IPS DF 6.9 (cell line): ENCODE results near the gene FTH1.
A peak's percentile ranks its signal among the peaks of the same experiment; 100 is the strongest.

ENCODE experiments used
- DNase-seq: peaks from one replicate; pipeline ENCODE4 v3.0.0-alpha.2; 2013; ENCODE audit warnings: low read depth, low spot score
- H3K27ac ChIP-seq: one replicate; pipeline ENCODE4 v1.5.1; 2013; ENCODE audit warnings: low read length, control low read depth
- H3K27me3 ChIP-seq: 2 replicates; pipeline ENCODE4 v1.6.1; 2013; ENCODE audit warnings: mild to moderate bottlenecking, low read length; ENCODE audit not compliant: control insufficient read depth, insufficient read depth
- H3K36me3 ChIP-seq: 2 replicates; pipeline ENCODE4 v1.6.1; 2013; ENCODE audit warnings: low read length; ENCODE audit not compliant: control insufficient read depth, insufficient read depth
- H3K4me1 ChIP-seq: 2 replicates; pipeline ENCODE4 v1.6.1; 2013; ENCODE audit warnings: low read length; ENCODE audit not compliant: control insufficient read depth, insufficient read depth
- H3K4me3 ChIP-seq: 2 replicates; pipeline ENCODE4 v1.5.1; 2013; ENCODE audit warnings: mild to moderate bottlenecking, low read length
- H3K9me3 ChIP-seq: 2 replicates; pipeline ENCODE4 v1.6.1; 2013; ENCODE audit warnings: low read length, inconsistent platforms; ENCODE audit not compliant: control insufficient read depth, insufficient read depth
- WGBS: extraction: QIAGEN DNeasy Blood & Tissue Kit; methylation state at CpG from one replicate; pipeline ENCODE4 v1.1.7; 2013; ENCODE audit warnings: mixed read lengths, missing lambda C conversion rate; ENCODE audit not compliant: insufficient read length, insufficient coverage; 5-methylcytosine and 5-hydroxymethylcytosine counted together

FTH1 gene

GRCh38 chr11:61976813-61977475 lies 9.5 kb upstream of the FTH1 start:
- no CpG with 5 or more reads among the region's 7 CpGs for WGBS
- Histone ChIP-seq H3K27ac (no peak overlapping the region), H3K4me1 (peaks cover 9% of the 10 kb centered on the region), H3K36me3 (no peaks in the 10 kb centered on the region), H3K27me3 (0 out of 2 replicates have a peak, but pooled peaks cover 1% of the 10 kb centered on the region), H3K9me3 (no peaks in the 10 kb centered on the region), H3K4me3 (no peak overlapping the region)
- DNase-seq = no peak

- Histone ChIP-seq H3K27ac (no peak overlapping the region), H3K36me3 (no peaks in the 10 kb centered on the region), H3K27me3 (0 out of 2 replicates have a peak, but pooled peaks cover 1% of the 10 kb centered on the region), H3K4me3 (no peak overlapping the region), H3K4me1 (peaks cover 10% of the 10 kb centered on the region), H3K9me3 (no peaks in the 10 kb centered on the region)
- no CpG with 5 or more reads among the region's 8 CpGs for WGBS
- no peak for DNase-seq
These were observed 9.0 kb upstream of the FTH1 start for GRCh38 chr11:61976420-61976800.

GRCh38 chr11:61975638-61976419 lies 8.4 kb upstream of the FTH1 start:
- Histone ChIP-seq H3K27ac (no peak overlapping the region), H3K4me3 (no peak overlapping the region), H3K9me3 (no peaks in the 10 kb centered on the region), H3K27me3 (no peaks in the 10 kb centered on the region), H3K36me3 (no peaks in the 10 kb centered on the region), H3K4me1 (peaks cover 11% of the 10 kb centered on the region)
- no peak for DNase-seq
- WGBS = no CpG with 5 or more reads among the region's 15 CpGs

DNA sequence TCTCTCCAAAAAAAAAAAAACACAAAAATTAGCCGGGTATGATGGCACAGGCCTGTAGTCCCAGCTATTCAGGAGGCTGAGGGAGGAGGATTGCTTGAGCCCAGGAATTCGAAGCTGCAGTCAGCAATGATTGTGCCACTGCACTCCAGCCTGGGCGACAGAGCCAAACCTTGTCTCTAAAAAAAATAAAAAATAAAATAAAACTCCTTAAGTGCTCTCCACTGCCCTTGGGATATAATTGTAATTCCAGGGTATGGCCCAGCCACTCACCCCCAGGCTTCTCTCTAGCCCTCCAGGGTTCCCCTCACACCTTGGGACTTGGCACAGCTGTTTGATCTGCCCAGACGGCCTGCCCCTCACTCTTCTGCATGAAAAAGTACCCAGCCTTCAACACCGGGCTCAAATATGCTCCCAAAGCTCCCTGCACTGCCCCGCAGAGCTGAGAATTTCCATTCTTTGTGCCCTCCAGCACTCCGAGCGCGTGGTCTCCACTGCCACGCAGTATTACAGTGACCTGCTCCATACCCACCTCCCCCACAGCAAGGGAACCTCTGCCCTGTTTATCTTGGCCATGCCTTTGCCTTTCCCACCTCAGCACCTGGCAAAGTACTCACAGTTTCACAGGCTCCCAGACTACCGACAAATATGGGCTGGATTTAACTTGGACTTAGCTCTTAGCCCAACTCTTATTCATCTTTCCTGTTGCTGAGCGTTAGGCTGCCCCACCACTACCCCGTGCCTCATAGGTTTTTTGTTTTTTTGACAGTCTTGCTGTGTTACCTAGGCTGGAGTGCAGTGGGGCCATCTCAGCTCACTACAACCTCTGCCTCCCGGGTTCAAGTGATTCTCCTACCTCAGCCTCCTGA lies 7.6 kb upstream of the FTH1 start:
- no peaks in the 10 kb centered on the region for H3K36me3 ChIP-seq
- no peak overlapping the region for H3K27ac ChIP-seq
- H3K4me1 ChIP-seq = peaks cover 11% of the 10 kb centered on the region
- no peaks in the 10 kb centered on the region for H3K27me3 ChIP-seq
- DNase-seq = no peak
- no peaks in the 10 kb centered on the region for H3K9me3 ChIP-seq
- no CpG with 5 or more reads among the region's 14 CpGs for WGBS
- no peak overlapping the region for H3K4me3 ChIP-seq

DNA sequence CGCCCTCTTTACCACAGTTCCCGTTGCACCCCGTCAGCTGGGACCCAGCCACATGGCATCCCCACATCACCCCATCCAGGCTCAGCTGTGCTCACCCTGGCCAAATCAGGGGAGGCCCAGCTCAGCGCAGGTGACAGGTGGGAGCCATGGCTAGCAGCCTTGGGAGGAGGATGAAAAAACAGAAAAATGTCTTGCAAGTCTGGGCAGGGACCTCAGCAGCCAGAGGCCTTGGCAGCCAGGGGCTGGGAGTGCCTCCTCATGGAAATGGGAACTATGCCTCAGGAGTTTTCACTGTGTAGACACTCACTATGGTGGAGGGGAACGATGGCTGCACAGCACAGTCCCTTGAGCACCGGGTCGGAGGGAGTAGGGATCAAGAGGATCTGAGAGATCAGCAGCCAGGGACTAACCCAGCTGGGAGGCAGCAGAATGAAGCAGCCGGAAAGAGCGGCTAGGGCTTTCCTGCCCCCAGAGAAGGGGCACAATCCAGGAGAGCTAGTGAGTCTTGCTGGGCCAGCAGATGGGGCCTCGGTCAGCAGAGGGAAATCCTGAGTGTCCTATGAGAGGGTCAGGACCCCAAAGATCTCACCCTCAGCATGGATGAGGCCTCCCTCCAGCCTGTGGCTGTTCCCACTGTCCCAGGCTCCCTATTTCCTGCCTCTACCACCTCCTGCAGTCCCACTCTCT lies 6.2 kb upstream of the FTH1 start:
- H3K4me1 ChIP-seq = peaks cover 14% of the 10 kb centered on the region
- no peaks in the 10 kb centered on the region for H3K9me3 ChIP-seq
- H3K36me3 ChIP-seq = no peaks in the 10 kb centered on the region
- DNase-seq = no peak
- H3K27me3 ChIP-seq = no peaks in the 10 kb centered on the region
- no peak overlapping the region for H3K4me3 ChIP-seq
- WGBS = no CpG with 5 or more reads among the region's 10 CpGs
- no peak overlapping the region for H3K27ac ChIP-seq

- DNase-seq = no peak
- Histone ChIP-seq H3K27ac (no peak overlapping the region), H3K27me3 (no peaks in the 10 kb centered on the region), H3K9me3 (no peaks in the 10 kb centered on the region), H3K36me3 (no peaks in the 10 kb centered on the region), H3K4me3 (no peak overlapping the region), H3K4me1 (peaks cover 16% of the 10 kb centered on the region)
- WGBS = no CpG with 5 or more reads among the region's 11 CpGs
These were observed 5.4 kb upstream of the FTH1 start for GRCh38 chr11:61972672-61973475.

- Histone ChIP-seq H3K4me3 (no peak overlapping the region), H3K9me3 (no peaks in the 10 kb centered on the region), H3K27me3 (no peaks in the 10 kb centered on the region), H3K36me3 (no peaks in the 10 kb centered on the region), H3K4me1 (peaks cover 16% of the 10 kb centered on the region), H3K27ac (no peak overlapping the region)
- WGBS = no CpG with 5 or more reads among the region's 7 CpGs
- no peak for DNase-seq
These were observed 4.8 kb upstream of the FTH1 start for GRCh38 chr11:61972112-61972671.

DNA sequence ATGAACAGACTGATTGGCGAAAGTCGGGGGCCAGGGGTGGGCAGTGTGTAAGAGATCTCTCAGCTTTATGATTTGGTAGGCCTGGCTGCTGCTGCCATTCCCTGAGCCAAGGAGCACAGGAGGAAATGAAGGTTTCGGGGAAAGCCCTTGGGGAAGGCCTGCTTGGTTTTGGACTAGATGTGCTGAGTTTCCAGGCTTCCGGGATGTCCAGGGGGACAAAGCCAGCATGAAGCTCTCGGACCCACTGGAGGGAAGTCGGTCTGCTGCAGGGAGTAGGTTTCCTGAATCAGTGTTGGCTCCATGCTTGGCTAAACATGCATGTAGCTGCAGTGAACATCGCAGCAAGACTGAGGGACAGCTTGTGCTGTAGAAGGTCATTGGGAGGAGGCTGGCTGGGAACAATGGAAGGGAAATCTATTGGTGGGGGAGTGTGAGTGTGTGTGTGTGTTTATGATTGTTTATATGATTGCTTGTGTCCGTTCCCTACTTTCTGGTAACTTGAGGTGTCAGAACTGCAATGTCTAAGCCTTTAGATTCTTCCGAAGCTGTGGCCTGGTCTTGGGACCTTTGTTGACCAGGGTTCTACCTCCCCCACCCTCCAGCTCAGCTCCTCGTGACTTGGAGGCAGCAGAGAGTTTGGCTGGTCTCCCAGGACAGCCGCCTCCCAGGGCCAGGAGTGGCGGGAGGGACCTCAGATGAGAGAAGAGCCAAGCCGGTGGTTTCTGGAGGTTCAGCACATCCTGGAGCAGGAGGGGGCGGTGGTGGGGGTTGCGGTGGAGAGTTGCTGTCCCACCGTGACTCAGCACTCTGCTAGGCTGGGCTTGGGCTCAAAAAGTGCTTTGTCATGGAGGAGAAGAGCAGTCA lies 4.0 kb upstream of the FTH1 start:
- Histone ChIP-seq H3K27me3 (no peaks in the 10 kb centered on the region), H3K27ac (no peak overlapping the region), H3K4me3 (no peak overlapping the region), H3K36me3 (no peaks in the 10 kb centered on the region), H3K9me3 (no peaks in the 10 kb centered on the region), H3K4me1 (peaks cover 16% of the 10 kb centered on the region)
- peak; percentile 76 for DNase-seq
- no CpG with 5 or more reads among the region's 16 CpGs for WGBS
